AG10803 (cell line): Measurements from ENCODE around the gene BMP5.
A peak's percentile ranks its signal among the peaks of the same experiment; 100 is the strongest.

Source experiments
- DNase-seq: peaks from one replicate; pipeline ENCODE4 v3.0.0; 2010; ENCODE audit warnings: low read depth
- H3K4me3 ChIP-seq: 2 replicates; pipeline ENCODE4 v1.5.1; 2011; ENCODE audit warnings: mild to moderate bottlenecking, low read length, control low read depth
- TF ChIP-seq, protein P1 (sequence below): conservative IDR thresholded peaks from 2 replicates; pipeline ENCODE4 v1.5.1; 2011; ENCODE audit warnings: mild to moderate bottlenecking, low read length, control low read depth, inconsistent platforms

The BMP5 gene

DNA sequence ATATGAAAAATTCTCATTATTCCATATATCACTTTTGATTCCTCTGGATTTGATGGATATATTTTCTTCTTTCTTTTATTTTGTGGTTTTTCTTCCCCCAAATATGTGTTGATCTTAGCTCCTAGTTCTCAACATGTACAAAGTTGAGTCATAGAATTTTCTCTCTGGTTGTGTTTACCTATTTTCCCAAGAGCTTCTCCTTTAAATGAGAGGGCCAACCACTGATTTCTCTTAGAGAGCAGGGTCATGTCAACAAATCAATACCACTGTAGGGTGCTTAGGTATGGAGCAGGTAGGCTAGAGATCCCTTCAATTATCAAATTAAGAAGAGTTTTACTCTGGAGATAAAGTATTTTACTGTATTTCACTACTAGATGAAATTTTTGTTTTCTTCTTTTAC, 145.7 kb downstream of the BMP5 start:
- TF ChIP-seq, protein P1, sequence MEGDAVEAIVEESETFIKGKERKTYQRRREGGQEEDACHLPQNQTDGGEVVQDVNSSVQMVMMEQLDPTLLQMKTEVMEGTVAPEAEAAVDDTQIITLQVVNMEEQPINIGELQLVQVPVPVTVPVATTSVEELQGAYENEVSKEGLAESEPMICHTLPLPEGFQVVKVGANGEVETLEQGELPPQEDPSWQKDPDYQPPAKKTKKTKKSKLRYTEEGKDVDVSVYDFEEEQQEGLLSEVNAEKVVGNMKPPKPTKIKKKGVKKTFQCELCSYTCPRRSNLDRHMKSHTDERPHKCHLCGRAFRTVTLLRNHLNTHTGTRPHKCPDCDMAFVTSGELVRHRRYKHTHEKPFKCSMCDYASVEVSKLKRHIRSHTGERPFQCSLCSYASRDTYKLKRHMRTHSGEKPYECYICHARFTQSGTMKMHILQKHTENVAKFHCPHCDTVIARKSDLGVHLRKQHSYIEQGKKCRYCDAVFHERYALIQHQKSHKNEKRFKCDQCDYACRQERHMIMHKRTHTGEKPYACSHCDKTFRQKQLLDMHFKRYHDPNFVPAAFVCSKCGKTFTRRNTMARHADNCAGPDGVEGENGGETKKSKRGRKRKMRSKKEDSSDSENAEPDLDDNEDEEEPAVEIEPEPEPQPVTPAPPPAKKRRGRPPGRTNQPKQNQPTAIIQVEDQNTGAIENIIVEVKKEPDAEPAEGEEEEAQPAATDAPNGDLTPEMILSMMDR: no peak
- no peak for DNase-seq
- no peak overlapping the region for H3K4me3 ChIP-seq

DNA sequence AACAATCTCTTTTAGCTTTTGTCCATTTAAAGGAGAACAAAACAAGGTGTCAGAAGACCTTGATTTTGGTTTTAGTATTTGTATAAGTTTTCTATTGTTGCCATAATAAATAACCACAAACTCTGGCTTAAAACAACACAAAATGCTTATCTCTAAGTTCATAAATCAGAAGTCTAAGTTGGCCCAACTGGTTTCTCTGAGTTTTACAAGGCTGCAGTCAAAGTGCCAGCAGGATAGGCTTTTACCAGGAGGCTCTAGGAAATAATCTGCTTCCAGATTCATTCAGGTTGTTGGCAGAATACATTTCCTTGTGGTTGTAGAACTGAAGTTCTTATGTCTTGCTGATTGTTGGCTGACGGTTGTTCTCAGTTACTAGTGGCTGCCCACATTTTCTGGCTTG, 149.2 kb downstream of the BMP5 start:
- H3K4me3 ChIP-seq: no peak overlapping the region
- no peak for DNase-seq
- TF ChIP-seq, protein P1: no peak

DNA sequence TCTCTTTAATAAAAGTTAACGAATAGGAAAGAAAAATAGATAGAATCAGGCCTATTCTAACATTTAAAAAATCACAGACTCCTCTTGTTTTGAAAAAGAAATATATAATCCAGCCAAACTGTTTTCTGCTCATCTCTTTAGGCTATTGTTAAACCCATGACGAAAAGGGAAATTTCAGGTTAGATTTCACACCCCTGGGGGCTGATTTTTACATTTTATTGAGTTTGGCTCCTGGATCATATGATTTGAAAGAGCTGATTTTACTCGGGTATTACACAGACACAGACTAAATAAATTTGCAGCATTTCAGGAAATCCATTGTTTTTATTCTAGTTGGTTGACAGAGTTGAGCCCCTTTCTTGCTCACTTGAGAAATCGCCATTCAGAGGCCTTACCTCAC, 160.6 kb downstream of the BMP5 start:
- H3K4me3 ChIP-seq: no peak overlapping the region
- DNase-seq: no peak
- TF ChIP-seq, protein P1: no peak

DNA sequence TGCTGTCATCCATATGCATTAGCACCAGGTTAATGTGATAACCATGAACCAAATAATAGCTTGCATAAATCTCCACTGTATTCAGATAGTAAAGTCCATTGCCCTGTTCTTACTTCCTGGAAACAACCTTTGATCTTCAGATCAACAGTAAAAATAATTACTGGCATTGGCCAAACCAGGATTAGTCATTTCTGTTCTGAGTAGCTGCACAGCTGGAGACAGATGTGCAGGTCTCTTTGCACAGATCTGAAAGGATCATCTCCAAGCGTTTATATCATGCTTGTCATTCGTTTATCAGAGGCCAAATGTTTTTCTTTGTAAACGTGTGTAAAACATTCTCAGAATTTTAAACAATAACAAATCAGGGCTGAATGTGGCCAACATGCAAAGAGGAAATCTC, 162.0 kb downstream of the BMP5 start:
- TF ChIP-seq, protein P1: no peak
- H3K4me3 ChIP-seq: no peak overlapping the region
- DNase-seq: no peak

DNA sequence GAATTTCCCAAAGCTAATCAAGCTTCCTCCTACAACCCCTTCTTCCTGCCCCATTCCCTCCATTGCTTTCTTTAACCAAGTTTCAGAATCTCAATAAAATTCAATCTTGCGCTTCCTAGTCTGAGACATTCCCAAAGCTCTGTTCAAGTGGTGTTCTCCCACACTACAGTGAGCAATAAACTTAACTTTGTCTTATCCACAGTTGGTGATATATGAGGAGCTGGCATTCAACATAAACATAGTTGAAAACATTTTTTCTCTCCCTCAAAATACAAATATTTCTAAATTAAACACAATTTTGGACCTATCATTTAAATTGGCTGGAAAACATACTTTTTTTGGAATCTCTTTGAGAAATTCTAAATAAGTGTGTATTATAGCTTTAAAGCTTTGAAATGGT, 166.7 kb downstream of the BMP5 start:
- H3K4me3 ChIP-seq: no peak overlapping the region
- TF ChIP-seq, protein P1: no peak
- no peak for DNase-seq

DNA sequence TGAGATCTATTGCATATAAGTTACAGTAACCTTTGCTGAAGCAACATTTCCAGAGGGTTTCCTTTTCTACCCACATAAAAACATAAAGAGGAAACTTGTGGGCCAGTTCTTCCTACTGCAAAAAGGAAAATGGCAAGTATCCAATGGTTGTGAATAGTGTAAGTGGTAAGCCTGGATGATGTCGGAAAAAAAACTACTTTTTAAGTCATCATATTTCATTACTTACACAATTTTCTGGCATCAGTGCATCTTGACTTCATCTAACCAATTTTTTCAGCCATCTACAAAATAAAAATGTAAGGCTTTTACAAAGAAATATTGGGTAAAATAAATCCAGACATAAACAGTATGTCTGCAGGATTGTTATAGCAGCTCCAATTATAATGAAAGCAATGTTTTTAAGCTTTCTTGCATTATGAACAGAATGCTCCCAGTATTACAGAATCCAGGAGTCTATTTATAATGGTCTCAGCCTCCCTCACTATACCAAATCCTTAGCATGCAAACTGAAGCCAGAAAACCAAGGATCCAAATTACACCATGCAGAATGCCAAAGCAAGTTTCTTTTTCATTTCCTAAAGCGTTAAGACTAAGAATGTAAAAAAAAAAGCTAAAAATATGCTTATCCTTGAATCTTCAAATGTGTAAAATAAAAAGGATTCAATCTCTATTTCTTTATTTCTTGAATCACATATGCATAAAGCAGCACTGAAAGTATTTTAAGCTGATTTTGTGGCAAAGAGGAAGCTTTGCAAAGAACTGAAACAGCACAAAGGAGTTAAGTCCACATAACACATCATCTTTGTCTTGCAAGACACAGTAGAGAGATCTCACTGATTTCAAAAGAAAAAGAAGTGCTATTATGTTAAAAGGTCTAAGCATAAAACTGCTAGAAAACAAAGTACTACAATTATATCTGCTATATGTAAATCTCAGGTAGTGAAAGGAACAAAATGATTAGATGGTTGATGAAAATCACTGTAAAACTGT, 169.6 kb downstream of the BMP5 start:
- TF ChIP-seq, protein P1: no peak
- H3K4me3 ChIP-seq: no peak overlapping the region
- no peak for DNase-seq

DNA sequence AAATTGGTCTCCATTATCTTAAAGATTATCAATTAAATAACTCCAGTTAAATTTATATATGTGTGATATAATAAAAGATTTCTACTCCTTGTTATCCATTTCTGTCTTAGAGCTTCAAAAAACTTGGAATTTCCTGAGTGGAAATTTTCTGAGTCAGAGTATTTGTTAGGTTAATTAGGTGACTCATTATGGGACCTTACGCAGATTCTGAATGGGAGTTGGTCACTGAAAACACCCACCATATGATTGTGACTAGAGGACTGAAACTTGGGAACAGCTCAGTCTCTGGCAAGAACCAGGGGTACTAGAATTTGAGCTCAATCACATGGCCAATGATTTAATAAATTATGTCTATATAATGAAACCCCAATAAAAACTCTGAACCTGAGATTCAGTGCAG, 171.0 kb downstream of the BMP5 start:
- H3K4me3 ChIP-seq: no peak overlapping the region
- TF ChIP-seq, protein P1: no peak
- DNase-seq: peak; percentile 1
